ENCODE measurements around the gene CUX1.

GRCh38 chr7:101783381-101784181 is 33.8 kb upstream of the CUX1 start:
- TF ChIP-seq CTCF (IDR thresholded peaks at IDR 0.05), result no peak
- no peak for TF ChIP-seq POLR2A (IDR thresholded peaks at IDR 0.05)
- TF ChIP-seq POLR2AphosphoS5 (IDR thresholded peaks at IDR 0.05), result no peak

Measured in suprapubic skin (tissue), 4 donors.